HG02973 (cell line): ENCODE data around the gene ANXA4.
A peak's percentile ranks its signal among the peaks of the same experiment; 100 is the strongest.
"Not testable (repeated sequence)": the region's sequence is repeated elsewhere in the genome, so short reads cannot be mapped to it uniquely, and the experiment has no call there.

Experiments
- ATAC-seq: cut with Tn5 transposase; IDR thresholded peaks from one replicate; pipeline ENCODE4 v1.9.1; 2021; ENCODE audit warnings: moderate library complexity; ENCODE audit not compliant: unreplicated experiment

Gene ANXA4

DNA sequence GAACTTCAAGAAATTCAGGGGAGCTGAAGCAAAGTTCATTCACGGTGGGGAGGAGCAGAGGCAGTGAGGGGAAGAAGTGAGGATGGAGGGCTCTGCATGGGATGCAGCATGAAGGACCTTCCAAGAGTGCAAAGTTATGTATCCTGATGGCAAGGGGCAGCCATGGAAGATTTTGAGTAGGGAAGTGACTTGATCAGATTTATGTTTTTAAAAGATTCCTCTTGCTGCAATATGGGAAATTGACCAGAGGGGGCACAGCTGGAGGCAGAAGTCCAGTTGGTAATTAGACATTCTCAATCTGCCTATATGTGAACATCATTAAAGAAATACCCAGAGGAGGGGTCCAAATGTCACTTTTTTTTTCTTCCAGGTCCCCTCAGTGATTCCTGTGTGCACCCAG is 21.5 kb upstream of the ANXA4 start:
- ATAC-seq = no peak

GRCh38 chr2:69721022-69721421 is 20.9 kb upstream of the ANXA4 start:
- ATAC-seq = no peak

DNA sequence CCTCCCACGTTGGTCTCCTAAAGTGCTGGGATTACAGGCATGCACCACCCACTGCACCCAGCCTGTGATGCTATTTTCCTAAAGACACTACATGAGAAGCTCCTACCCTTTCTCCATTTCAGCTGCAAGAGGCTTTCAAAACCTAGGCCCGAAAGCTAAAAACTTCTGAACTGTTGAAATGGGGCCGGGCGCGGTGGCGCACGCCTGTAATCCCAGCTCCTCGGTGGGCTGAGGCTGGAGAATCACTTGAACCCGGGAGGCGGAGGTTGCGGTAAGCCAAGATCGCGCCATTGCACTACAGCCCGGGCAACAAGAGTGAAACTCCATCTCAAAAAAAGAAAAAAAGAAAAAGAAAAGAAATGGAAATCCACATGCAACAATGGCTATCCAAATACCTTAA is 18.1 kb upstream of the ANXA4 start:
- no peak for ATAC-seq

DNA sequence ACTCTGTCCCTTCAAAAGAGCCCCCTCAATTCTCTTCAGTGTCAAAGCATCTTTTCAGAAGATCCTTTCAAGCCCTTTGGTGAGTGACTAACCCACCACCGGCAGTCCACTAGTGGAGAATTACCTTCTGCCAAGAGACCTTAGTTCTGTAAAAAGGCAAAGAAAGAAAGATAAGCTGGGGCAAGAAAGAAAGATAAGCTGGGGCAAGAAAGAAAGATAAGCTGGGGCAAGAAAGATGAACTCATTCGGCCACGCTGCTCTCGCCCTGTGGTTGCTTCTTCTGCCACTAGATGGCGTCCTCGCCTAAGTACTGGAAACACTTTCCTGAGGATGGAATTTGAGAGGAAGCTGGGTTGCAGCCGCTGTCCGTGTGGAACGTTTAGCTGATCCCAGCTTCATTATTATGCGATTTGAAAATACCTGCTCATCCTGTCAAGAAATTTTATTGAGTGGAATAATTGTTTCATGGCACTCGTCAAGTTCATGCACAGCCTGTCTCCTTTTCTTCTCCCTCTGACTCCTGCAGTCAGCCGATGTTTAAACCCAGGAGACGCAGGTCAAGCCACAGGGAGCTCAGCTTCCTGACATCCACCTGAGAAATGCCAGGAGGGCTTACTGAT is 17.3 kb upstream of the ANXA4 start:
- no peak for ATAC-seq

DNA sequence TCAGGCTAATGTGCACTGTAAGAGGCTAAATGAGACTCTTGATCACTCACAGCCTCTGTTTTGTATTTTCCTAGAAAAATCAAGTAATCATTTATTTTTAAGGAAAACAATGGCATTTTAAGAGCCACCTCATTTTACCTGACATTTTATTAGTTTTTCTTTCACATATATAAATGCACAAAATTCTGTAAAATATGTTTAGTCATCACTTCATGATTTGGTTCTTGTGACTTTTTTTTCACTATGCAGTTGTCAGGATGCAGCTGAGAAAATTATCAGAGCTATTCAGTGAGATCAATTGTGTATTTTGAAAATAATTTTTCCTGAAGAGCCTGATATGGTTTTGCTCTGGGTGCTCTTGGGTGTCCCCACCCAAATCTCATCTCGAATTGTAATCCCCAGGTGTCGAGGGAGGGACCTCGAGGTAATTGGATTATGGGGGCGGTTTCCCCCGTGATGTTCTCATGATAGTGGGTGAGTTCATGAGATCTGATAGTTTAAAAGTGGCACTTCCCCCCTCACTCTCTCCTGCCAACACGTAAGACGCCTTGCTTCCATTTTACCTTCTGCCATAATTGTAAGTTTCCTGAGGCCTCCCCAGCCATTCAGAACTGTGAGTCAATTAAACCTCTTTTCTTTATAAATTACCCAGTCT is 16.1 kb upstream of the ANXA4 start:
- ATAC-seq = no peak

GRCh38 chr2:69729266-69729665 is 12.7 kb upstream of the ANXA4 start:
- ATAC-seq = no peak

DNA sequence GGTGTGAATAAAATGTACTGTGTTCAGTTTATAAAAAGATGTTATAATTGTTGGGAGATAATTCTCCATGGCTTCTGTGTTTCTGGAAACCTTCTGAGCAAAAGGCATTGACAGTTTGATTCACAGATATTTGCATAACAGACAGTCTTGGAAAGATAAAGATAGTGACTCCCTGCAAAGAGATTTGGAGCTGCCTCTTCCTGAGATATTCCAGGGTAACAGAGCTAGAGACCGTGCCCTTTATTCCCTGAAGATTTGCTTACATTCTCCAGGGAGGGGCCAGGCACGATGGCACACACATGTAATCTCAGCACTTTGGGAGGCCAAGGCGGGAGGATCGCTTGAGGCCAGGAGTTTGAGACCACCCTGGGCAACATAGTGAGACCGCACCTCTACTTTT is 12.2 kb upstream of the ANXA4 start:
- ATAC-seq = no peak

DNA sequence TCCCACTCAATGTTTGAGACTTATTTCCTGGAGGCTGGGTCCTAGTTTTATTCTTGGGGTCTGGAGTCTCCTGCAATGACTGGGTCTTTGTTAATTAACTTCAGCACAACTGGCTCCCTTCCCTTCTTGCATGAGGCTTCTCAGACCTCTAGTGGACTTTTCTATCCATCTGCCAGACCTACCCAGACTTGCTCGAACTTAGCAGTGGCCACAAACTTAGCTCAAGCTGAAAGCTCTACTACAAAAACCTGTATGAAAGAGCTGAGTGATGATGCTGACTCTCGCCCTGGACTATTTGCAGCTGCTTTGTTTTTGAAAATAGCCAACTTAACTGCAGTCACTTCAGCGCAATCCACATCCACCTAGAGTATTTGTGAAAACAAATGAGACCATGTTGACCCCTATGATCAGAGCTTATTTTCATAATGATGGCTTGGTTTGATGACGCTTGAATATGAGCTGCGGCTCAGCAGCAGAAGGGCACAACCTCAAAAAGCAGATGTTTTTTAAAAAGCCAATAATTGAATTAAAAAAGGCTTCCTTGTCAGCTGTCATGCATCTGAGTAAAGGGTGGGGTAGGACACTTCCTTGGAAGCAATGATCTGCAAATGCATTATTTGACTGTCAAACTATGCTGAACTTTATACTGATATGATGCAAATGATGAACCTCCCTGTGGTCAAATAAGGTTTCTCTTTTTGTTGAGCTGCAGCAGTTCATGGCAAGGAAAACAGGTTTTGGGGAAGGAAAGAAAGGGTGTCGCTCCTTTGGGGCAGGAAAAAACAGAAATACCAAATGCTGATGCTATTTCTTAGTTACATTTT is 10.6 kb upstream of the ANXA4 start:
- no peak for ATAC-seq

- no peak for ATAC-seq
These were observed 8.4 kb upstream of the ANXA4 start for GRCh38 chr2:69733342-69734034.

DNA sequence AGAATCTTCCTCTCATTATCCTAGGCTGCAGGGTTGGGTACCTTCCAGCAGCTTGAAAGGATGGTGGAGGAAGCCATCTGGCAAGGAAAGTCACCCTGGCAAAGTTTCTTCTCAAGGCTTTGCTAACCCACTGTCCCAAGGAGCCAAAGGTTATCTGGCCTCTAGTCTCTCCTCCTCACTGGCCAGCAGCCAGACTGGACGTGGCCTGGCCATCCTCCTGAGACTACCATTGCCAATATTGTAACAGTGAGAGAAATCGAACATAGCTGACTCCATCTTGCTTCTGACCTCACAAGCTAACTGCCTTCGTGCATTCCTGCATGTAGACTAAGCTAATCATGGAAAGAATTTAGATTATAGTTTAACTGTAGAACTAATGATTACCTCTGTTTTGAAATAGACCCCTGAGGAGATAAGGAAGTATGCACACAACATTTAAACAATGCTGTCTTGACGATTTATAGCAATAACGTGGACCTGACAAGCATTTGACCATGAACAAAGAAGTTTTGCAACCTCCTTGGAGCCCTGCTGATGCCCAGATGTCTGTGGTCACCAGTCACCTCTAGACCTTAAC is 7.8 kb upstream of the ANXA4 start:
- no peak for ATAC-seq

GRCh38 chr2:69734854-69735544 is 6.9 kb upstream of the ANXA4 start:
- no peak for ATAC-seq

- no peak for ATAC-seq
These were observed 6.2 kb upstream of the ANXA4 start for GRCh38 chr2:69735686-69736085.

- ATAC-seq = not testable (repeated sequence)
These were observed 3.8 kb upstream of the ANXA4 start for GRCh38 chr2:69738149-69738548.

DNA sequence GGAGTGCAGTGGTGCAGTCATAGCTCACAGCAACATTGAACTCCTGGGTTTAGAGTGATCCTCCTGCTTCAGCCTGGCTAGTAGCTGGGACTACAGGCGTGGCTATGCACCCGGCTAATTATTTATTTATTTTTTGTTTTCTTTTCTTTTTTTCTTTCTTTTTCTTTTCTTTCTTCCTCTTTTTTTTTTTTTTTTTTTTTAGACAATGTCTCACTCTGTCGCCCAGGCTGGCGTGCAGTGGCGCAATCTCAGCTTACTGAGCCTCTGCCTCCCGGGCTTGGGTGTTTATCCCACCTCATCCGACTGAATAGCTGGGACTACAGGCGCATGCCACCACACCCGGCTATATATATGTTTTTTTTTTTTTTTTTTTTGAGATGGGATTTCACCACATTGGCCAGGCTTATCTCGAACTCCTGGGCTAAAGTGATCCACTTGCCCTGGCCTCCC is 1.4 kb upstream of the ANXA4 start:
- no peak for ATAC-seq

DNA sequence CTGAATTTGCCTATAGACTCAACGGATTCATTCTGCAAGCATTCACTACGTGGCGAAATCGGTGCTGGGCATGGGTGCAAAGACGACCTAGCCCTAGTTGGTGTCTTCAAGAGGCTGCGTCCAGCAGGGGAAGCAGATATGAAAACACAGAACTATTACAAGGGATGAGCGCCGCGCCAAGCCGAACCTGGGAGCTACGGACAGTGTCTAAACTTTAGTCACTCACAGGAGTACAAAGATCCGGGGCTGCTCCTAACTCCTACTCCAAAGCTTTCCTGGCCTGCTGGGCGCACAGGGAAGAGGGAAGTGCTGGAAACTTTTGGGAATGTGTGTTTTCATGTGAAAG is 732 bp upstream of the ANXA4 start:
- ATAC-seq = peak; percentile 28

- peak; percentile 15 for ATAC-seq
These were observed 503 bp downstream of the ANXA4 start for GRCh38 chr2:69742322-69742952.

DNA sequence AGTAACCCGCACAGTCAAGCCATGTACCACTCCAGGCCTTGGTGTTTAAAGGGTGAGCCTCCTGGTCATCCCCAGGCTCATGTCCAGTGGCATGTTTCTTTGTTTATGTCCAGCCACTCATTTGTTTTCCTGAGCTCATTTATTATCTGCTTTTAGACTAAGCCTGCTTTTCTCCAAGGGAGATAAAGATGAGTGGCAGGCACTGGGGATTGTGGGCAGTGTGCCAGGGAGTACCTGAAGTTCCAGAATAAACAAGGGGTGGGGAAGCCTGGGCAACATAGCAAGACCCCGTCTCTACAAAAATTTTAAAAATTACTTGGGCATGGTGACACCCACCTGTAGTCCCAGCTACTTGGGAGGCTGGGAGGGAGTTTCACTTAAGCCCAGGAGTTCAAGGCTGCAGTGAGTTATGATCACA is 1.9 kb downstream of the ANXA4 start:
- ATAC-seq = no peak

DNA sequence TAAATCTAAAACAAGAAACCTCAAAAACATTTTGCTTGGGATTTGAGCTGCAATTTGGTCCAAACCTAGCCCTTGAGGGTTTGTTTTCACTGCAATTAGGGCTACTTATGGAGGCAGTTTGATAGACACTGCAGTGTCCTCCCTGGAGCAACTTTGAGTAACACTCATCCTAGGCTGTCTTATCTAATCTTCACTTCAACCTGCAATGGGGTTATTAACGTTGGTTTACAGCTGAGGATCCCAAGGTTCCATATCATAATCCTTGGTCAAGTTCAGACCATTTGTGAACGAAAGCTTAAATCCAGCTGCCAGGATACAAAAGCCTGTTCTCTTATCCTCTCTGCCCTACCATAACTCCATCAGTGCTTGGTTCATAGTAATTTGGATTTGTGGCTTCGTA is 2.5 kb downstream of the ANXA4 start:
- ATAC-seq = no peak

- ATAC-seq = no peak
These were observed 3.1 kb downstream of the ANXA4 start for GRCh38 chr2:69745035-69745434.

- no peak for ATAC-seq
These were observed 8.3 kb downstream of the ANXA4 start for GRCh38 chr2:69750246-69750645.
